SK-N-MC (cell line): Measurements from ENCODE around the gene TANC1.

Experiments
- DNase-seq: peaks from one replicate; pipeline ENCODE4 v3.0.0-alpha.2; 2011; ENCODE audit warnings: low read depth, low spot score
- H3K27ac ChIP-seq: fragments of 200-600 bp; sonication (generic); 2 replicates; pipeline ENCODE4 v1.5.1; 2016; ENCODE audit warnings: mixed run types
- H3K36me3 ChIP-seq: fragments of 200-600 bp; sonication (generic); 2 replicates; pipeline ENCODE4 v1.6.1; 2017; ENCODE audit warnings: antibody characterized with exemption, low read length, mixed read lengths; ENCODE audit not compliant: insufficient read depth
- H3K4me3 ChIP-seq: fragments of 200-600 bp; sonication (generic); 2 replicates; pipeline ENCODE4 v1.5.1; 2016
- H3K9ac ChIP-seq: fragments of 200-600 bp; sonication (generic); 2 replicates; pipeline ENCODE4 v1.8.0; 2017; ENCODE audit warnings: mixed run types, mixed read lengths; ENCODE audit not compliant: insufficient read length
- H3K9me3 ChIP-seq: fragments of 200-600 bp; sonication (generic); 2 replicates; pipeline ENCODE4 v1.6.1; 2017; ENCODE audit warnings: low read depth, mild to moderate bottlenecking, antibody characterized with exemption, low read length, moderate library complexity, mixed read lengths
- EZH2 ChIP-seq: fragments of 200-600 bp; sonication (generic); IDR thresholded peaks from one replicate; pipeline ENCODE4 v1.6.1; 2017; ENCODE audit warnings: antibody characterized with exemption
- FOXP2 ChIP-seq: optimal IDR thresholded peaks from 2 replicates; pipeline ENCODE3; 2011; ENCODE audit warnings: mild to moderate bottlenecking, moderate library complexity; ENCODE audit not compliant: insufficient read depth; ENCODE audit errors: extremely low read length, control extremely low read depth
- POLR2AphosphoS5 ChIP-seq: IDR thresholded peaks from 2 replicates; pipeline ENCODE4 v1.6.1; 2012; ENCODE audit warnings: mild to moderate bottlenecking, low read depth, low read length, borderline replicate concordance

The TANC1 gene

GRCh38 chr2:158994920-158995676 lies 26.7 kb downstream of the TANC1 start:
- Histone ChIP-seq H3K9ac (no peak overlapping the region), H3K36me3 (no peaks in the 10 kb centered on the region), H3K27ac (no peak overlapping the region), H3K9me3 (no peaks in the 10 kb centered on the region), H3K4me3 (0 out of 2 replicates have a peak overlapping the region, but pooled peaks have one; percentile 4)
- no peak; the same call in 1 of the 2 replicates for TF ChIP-seq POLR2AphosphoS5
- DNase-seq = peak; percentile 66

GRCh38 chr2:158995677-158996049 lies 27.2 kb downstream of the TANC1 start:
- no peak for DNase-seq
- H3K27ac ChIP-seq = no peak overlapping the region
- H3K9ac ChIP-seq = no peak overlapping the region
- no peak overlapping the region for H3K4me3 ChIP-seq
- TF ChIP-seq EZH2 = no peak
- TF ChIP-seq POLR2AphosphoS5 = no peak
- no peak for TF ChIP-seq FOXP2
- H3K36me3 ChIP-seq = no peaks in the 10 kb centered on the region
- no peaks in the 10 kb centered on the region for H3K9me3 ChIP-seq

- Histone ChIP-seq H3K9me3 (no peaks in the 10 kb centered on the region), H3K27ac (no peak overlapping the region), H3K36me3 (no peaks in the 10 kb centered on the region), H3K4me3 (no peak overlapping the region), H3K9ac (no peak overlapping the region)
- TF ChIP-seq POLR2AphosphoS5 (no peak), EZH2 (no peak), FOXP2 (no peak)
- DNase-seq = no peak
Measured at GRCh38 chr2:158996378-158996993, 28.0 kb downstream of the TANC1 start.

- no peak for TF ChIP-seq FOXP2
- TF ChIP-seq EZH2 = no peak
- TF ChIP-seq POLR2AphosphoS5 = no peak
- Histone ChIP-seq H3K4me3 (no peak overlapping the region), H3K27ac (no peak overlapping the region), H3K9ac (no peak overlapping the region), H3K36me3 (no peaks in the 10 kb centered on the region), H3K9me3 (no peaks in the 10 kb centered on the region)
- no peak for DNase-seq
Measured at GRCh38 chr2:158997037-158997790, 28.8 kb downstream of the TANC1 start.

GRCh38 chr2:158998551-158999248 lies 30.3 kb downstream of the TANC1 start:
- Histone ChIP-seq H3K36me3 (no peaks in the 10 kb centered on the region), H3K9ac (no peak overlapping the region), H3K9me3 (no peaks in the 10 kb centered on the region), H3K27ac (no peak overlapping the region), H3K4me3 (no peak overlapping the region)
- TF ChIP-seq POLR2AphosphoS5 (no peak), FOXP2 (no peak), EZH2 (no peak)
- DNase-seq = no peak

- no peak for DNase-seq
- no peak overlapping the region for H3K9ac ChIP-seq
- TF ChIP-seq EZH2 (no peak), POLR2AphosphoS5 (no peak), FOXP2 (no peak)
- H3K36me3 ChIP-seq = no peaks in the 10 kb centered on the region
- no peak overlapping the region for H3K27ac ChIP-seq
- H3K9me3 ChIP-seq = no peaks in the 10 kb centered on the region
- H3K4me3 ChIP-seq = no peak overlapping the region
Measured at GRCh38 chr2:158999458-158999857, 31.0 kb downstream of the TANC1 start.

GRCh38 chr2:159000072-159000471 lies 31.6 kb downstream of the TANC1 start:
- no peak overlapping the region for H3K27ac ChIP-seq
- DNase-seq = no peak
- H3K4me3 ChIP-seq = no peak overlapping the region
- no peak overlapping the region for H3K9ac ChIP-seq
- no peaks in the 10 kb centered on the region for H3K36me3 ChIP-seq
- TF ChIP-seq EZH2 (no peak), FOXP2 (no peak), POLR2AphosphoS5 (no peak)
- H3K9me3 ChIP-seq = no peaks in the 10 kb centered on the region

- H3K9me3 ChIP-seq = no peaks in the 10 kb centered on the region
- no peak overlapping the region for H3K4me3 ChIP-seq
- no peak for DNase-seq
- H3K9ac ChIP-seq = no peak overlapping the region
- no peaks in the 10 kb centered on the region for H3K36me3 ChIP-seq
- no peak overlapping the region for H3K27ac ChIP-seq
- no peak for TF ChIP-seq POLR2AphosphoS5
- TF ChIP-seq FOXP2 = no peak
- TF ChIP-seq EZH2 = no peak
Measured at GRCh38 chr2:159002462-159003111, 34.1 kb downstream of the TANC1 start.
